ENCODE results near the gene CTCFL.
"Not testable (repeated sequence)": the region's sequence is repeated elsewhere in the genome, so short reads cannot be mapped to it uniquely, and the experiment has no call there.

The CTCFL gene

DNA sequence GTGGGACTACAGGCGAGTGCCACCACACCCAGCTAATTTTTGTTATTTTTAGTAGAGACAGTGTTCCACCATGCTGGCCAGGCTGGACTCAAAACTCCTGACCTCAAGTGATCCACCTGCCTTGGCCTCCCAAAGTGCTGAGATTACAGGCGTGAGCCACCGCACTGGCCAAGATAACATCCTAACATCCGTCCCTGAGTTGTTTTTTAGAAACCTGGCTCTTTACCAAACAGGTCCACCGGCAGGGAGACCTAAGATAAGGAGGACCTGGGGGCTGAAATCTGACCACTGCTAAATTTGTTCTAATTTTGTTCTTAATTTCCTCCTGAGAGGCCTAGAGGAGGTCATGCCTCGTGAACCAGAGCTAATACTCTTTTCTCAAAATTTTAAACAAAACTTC is 20.5 kb downstream of the CTCFL start:
- DNase-seq, result no peak

DNA sequence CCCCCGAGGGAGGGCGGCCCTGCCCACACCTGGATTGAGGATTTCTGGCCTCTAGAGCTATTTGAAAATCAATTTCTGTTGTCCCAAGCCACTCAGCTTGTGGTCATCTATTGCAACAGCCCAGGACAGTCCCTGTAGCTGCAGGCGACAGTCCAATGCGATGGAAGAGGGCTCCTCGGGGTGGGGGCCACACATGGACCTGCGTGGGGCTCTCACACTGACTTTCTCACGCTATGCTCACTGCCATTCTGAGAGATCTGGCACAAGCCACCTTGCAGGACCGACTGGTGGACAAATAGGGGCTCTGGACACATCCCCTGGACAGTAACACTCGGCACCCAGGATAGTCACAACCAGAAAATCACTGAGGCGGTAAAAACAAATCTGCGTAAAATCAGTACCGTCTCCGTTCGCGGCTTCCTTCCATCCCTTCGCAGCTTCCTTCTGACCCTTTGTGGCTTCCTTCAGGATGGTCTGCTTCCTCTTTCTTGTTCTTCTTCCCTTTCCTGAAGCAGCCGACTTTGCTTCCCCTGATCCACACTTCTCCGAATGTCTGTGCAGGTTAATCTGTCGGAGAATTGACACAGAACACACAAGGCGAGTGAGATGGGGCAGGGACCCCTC is 21.8 kb downstream of the CTCFL start:
- DNase-seq, result no peak

DNA sequence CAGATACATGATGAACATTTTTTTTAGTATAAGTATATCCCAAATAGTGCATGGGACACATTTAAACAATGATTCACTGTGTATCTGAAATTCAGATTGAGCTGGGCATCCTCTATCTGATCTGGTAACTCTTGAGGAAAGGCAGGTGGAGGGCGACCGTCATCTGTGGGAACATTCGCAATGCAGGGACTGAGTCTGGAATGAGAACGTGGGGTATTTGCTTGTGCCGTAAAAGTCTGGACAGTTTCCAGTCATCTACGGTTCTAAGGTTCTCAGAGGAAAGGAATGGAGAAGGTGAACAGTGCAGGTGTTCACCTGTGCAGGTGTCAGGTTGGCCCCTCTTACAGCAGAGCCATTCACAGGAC is 22.6 kb downstream of the CTCFL start:
- DNase-seq, result no peak

DNA sequence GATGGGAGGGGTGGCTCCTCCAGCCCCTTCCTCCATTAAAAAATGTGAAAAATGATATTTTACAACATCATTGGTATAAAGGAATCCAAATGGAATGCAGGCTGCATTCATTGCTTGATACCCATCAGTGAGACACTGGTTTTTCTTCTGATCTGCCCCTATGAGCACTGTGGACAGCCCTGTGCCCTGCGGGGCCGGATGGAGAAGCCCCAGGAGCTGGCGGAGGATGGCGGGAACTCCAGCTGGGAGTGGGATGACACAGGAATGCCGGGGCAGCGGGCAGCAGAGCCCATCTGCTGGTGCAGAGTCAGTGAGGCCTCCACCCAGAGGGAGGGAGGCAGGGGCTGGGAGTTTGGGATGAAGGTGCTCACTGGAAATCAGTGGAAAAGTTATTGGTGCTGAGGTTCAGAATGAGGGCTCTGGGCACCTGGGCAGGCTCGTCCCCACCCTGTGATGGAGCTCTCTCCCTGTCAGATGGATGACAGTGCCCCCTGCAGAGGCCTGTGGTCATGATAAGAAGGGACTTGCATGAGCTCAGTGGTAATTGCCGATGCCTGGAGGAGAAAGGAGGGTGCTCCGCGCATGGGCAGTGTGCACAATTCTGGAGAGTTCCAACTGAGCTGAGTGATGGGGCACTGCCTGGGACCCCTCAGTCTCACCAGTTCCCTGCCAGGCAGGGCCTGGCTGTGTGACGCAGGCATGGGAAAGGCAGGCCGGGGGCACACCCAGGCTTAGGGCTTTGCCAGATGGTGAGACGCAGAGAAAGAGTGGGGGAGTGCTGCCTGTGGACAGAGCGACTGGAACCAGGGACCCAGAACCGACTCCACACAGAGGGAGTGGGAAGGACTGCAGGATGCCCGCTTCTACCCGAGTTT is 23.2 kb downstream of the CTCFL start:
- no peak for DNase-seq

DNA sequence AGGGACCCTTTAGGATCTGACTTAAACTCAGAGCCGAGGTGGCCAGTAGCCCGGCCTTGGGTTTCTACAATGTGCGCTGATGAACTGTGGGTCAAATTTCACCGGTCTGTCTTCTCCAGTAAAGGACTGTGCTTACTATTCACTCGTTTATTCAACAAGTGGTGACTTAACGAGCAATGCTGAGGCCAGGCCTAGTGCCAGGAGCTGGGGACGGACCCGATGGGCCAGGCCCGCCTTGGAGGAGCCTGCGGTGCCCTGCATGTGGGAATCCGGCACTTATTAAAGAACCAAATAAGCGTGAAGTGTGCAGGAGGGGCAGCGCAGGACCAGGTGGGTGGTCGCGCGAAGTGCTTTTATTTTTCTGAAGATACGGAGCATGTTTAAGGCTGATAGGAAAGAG is 24.0 kb downstream of the CTCFL start:
- DNase-seq, result no peak

DNA sequence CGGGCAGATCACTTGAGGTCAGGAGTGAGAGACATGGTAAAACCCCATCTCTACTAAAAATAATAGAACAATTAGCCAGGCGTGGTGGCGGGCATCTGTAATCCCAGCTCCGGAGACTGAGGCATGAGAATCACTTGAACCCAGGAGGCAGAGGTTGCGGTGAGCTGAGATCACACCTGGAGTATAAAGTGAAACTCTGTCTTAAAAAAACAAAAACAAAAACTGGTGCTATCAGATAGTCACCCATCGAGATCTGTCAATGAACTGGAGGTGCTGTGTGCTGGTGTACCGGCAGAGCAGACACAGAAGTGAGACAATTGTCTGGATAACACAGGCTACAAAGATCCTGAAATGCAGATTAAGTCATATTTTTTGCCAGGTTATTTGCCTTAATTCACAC is 24.7 kb downstream of the CTCFL start:
- no peak for DNase-seq

DNA sequence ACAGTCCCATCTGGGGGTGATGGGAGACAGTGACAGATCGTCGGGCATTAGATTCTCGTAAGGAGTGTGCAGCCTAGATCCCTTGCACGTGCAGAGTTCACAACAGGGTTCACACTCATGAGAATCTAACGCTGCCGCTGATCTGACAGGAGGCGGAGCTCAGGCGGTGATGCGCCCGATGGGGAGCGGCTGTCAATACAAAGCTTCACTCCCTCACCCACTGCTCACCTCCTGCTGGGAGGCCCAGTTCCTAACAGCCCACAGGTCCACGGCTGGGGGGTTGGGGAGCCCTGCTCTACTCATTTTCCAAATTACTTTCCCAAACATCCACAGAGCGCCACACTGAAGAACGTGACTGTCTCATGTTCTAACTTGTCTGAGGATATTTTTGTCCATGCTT is 25.3 kb downstream of the CTCFL start:
- DNase-seq, result no peak

DNA sequence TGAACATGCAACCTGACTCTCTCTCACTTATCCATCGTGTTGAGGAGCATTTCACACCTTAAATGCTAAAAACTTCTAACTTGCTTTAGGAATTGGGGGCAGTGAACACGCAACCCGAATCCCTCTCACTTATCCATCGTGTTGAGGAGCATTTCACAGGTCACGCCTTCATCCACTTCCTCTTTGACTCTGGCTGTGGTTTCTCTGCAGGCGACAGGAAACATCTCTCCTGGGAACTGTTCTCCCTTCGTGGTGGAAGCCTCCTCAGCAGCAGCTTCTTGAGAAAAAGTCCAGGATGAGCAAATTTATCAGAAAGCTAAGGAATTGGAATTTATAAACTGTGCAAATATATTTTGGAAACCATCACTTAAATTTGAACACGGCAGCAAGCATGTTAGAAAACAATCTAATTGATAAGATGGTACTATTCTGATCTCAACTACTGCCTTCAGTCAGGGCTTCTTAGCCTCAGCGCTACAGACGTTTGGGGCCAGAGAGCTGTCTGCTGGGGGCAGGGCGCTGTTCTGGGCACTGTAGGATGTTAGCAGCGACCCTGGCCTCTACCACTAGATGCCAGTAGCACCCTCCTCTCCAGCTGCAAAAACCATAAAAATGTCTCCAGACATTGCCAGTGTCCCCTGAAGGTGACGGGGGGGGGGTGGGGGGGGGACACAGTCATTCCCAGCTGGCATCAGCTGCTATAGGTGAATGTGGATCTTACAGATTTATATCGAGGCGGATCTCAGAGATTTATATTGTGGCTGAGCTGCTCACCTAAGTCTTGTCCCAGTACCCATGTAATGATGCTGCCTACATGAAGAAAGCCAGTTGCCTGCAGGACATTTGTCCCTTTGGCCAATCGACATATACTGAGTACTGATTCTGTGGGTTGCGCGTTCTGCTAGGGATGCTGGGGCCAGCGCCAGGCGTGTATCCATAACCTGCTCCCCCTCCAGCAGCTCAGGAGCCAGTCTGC is 26.2 kb downstream of the CTCFL start:
- DNase-seq, result no peak

DNA sequence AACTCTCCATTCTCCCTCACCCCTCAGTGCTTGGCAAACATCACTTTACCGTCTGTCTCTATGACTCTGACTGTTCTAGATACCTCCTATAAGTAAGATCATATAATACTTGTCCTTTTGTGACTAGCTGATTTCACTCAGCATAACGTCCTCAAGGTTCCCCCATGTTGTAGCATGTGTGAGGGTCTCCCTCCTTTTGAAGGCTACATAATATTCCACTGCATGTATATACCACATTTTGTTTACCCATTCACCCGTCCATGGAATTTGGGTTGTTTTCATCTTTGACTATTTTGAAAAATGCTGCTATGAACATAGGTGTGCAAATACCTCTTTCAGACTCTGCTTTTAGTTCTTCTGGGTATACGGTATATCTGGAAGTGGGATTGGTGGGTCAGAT is 28.3 kb downstream of the CTCFL start:
- no peak for DNase-seq

DNA sequence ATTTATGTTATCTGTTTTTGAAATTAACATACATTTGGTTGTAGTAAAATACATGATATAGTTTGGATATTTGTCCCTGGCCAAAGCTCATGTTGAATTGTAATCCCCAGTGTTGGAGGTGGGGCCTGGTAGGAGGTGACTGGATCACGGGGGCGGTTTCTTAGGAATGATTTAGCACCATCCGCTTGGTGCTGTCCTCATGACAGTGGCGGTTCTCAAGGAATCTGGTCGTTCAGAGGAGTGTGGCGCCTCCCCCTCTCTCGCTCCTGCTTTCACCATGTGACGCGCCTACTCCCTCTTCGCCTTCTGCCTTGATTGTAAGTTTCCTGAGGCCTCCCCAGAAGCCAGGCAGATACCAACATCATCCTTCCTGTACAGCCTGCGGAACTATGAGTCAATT is 29.0 kb downstream of the CTCFL start:
- no peak for DNase-seq

DNA sequence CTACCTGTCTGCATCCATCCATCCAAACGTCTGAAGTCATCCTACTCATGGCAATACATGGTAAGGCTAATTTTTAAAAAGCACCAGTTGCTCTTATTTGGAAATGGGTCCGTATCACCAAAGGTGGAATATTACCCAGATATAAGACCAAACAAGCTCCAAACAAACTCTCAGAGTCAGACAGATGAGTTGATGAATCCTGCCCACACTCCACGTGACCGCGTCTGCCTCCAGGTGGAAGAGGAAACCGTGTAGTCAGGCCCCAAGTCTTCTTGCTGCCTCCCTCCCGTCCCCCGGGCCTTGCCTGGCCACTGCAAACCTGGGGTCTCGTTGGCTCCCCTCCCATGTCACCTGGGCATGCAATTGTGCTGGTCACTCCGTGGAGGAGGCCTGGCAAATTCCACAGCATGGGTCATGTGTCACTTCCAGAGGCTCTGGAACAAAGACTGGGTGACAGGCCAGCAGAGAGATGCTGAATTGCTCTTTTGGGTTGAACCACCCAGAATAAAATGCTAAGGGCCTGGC is 31.8 kb downstream of the CTCFL start:
- DNase-seq, result no peak

DNA sequence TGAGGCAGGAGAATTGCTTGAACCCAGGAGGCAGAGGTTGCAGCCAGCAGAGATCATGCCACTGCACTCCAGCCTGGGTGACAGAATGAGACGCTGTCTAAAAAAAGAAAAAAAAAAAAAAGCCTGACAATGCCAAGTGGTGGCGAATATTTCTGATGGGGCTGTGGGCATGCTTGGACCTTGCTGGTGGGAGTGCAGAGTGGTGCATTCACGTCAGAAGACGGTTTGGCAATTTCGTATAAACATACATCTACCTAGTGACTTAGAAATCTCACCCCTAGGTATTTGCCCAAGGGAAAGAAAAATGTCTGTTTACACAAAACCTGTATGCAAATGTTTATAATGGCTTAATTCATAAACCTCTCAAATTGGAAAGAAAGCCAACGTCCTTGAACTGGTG is 33.6 kb downstream of the CTCFL start:
- DNase-seq, result no peak

DNA sequence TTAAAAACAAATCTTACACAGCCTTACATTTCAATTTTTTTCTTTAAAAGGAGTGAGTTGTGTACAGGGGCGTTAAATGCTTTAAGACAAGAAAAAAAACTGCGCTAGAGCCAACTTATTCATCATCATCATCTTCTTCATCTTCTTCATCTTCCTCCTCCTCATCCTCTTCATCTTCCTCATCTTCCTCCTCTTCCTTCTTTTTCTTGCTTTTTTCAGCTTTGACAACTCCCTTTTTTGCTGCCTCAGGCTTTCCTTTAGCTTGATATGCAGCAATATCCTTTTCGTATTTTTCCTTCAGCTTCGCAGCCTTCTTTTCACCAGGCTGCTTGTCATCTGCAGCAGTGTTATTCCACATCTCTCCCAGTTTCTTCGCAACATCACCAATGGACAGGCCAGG is 36.7 kb downstream of the CTCFL start:
- DNase-seq, result not testable (repeated sequence)

DNA sequence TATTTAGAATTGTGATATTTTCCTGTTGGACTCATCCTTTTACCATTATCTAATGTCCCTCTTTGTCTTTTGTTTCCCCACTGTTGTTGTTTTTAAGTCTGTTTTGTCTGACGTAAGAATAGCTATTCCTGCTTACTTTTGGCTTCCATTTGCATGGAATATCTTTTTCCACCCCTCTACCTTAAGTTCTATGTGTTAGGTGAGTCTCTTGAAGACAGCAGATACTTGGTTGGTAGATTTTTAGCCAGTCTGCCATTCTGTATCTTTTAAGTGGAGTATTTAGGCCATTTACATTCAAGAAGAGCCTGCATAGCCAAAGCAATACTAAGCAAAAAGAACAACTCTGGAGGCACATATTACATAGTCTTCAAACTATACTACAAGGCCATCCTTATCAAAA is 39.2 kb downstream of the CTCFL start:
- DNase-seq, result no peak

DNA sequence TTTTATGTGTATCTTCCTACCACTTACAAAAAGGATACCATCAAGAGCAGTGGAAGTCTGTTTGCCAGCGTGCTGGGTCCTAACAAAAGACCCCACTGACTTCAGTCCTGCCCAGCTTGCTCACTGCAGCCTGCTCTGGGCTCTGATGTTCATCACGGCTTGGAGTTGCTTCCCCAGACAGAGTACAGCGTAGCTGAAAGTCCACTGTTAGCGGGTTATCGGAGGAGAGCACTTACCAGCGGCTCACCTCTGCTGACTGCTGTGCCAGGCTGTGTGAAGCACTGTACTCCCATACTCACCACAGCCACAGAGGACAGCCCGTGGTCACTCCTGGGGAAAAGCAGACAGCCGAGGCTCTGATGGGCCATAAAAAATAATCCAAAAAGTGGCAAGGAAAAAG is 40.2 kb downstream of the CTCFL start:
- no peak for DNase-seq

DNA sequence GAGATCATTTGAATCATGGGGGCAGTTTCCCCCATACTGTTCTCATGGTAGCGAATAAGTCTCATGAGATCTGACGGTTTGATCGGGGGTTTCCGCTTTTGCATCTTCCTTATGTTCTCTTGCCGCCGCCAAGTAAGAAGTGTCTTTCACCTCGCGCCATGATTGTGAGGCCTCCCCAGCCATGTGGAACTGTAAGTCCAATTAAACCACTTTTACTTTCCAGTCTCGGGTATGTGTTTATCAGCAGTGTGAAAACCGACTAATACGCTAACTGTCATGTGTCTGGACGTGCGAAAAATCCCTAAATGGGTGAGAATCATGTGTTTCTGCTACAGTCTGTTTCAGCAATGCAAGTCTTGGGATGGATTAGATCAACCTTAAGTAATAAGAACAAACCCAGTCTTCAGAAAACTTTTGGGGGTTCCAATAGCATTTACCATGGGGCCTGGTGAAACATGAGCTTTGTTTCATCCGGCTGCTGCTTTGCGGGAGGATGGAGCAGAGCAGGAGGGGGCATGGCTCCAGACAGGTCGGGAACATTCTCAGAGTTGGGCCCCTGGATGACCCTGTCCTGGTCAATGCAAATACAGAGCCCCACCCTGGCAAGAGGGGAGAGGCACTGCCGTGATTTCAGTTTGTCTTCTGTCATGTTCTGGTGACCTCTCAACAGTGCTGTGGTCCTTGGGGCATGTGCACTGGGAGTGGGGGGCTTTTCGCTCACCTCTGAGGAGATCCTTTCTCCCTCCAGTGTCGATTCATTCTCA is 41.5 kb downstream of the CTCFL start:
- no peak for DNase-seq

DNA sequence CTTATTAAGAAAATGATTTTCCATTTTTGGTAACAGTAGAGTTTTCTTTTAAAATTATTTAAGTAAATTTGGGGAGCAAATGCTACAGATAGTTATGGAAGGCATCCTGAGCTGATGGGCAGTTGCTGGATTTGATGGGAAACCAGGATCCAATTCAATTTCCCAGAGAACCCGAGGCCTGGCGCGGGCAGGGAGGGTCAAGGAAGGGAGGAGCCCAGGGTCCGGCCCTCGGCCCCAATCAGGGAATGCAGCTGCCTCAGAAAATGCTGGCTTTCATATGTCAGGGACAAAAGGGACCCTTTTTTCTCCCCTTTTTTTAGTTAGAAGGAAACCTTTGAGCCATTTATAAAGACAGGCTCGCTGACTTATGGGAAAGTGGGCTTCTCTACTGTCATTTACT is 42.1 kb downstream of the CTCFL start:
- no peak for DNase-seq

DNA sequence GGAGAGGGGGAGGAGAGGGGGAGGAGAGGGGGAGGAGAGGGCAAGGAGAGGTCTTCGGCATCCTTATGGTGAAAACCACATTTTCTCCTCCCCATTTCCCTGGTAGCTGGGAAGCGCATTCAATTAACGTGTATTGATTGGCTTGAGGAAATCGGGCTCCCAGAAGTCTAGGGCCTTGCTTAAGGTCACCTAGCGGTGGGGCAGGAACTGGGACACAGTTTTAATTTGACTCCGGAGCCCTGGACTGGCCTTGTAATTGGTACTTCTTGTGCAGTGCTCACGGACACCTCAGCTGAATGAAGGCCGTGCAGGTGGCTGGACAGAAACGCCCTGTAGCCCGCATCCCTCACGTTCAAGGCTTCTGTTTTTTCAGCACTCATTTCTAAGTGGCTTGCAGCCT is 42.8 kb downstream of the CTCFL start:
- no peak for DNase-seq

DNA sequence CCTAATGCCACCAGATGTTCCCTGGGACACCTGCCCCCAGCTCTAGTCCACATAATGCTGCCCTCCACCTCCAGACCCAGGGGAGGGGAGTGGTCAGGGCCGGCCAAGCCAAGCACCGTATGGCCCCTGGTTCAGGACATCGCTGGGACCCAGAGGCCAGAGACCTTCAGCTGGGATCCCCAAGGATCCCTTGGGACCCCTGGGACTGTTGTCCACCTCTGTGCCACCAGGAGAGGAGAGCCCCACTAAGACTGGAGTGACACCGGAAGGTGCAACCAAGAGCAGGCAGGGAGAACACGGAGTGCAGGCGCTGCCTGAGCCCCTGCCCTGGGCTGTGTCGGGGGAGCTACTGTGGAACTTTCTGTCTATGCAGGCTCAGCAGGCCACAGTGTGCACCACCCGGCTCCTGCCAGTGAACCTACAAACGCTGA is 43.6 kb downstream of the CTCFL start:
- DNase-seq, result no peak

DNA sequence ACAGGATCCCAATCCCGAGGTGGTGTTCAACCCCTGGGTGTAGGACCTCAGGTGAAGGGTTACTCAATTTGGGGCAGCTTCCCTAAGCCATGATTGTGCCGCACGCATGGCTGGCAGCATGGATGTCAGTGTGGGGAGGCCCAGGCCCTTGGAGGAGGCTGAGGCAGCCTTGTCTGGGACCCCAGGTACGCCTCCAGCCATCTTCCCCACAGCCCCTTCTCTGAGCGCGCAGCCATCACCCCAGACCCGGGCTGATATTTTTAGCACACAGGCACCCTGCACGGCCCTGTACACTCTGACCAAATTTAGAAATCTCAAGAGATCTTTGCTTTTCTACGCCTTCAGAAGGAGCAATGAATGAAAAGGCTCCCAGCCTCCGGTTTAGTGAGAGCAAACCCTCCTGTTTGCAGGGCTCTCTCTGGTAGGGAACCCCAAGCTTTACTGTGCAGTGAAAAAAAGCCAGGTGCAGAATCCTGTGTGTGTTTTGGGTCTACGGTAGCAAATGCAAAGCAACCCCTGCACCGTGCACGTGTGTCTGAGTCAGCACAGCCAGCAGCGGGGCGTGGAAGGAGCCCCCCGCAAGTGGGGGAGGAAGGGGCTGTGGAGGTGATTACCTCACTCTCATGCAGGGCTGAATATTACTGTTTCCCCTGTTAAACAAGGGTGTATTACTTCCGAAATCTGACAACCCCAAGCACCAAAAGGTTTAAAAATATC is 44.3 kb downstream of the CTCFL start:
- DNase-seq, result no peak

DNA sequence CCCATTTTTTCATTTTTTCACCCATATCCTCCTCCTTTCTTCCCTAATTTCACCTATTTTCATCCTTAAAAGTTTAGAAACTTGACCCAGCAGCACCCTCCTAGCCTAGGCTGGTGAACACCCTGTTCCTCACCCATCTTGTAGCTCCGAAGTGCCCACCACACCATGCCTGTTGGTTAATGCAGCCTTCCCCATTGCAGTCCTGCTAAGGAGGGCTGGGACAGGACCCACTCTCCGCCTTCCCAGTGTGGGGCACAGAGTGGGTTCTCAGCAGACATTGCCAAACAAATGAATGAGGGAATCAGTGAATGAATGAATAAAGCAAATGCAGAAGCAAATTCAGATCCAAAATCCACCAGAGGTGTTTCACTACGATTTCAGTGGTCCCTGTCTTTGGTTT is 45.7 kb downstream of the CTCFL start:
- DNase-seq, result no peak

DNA sequence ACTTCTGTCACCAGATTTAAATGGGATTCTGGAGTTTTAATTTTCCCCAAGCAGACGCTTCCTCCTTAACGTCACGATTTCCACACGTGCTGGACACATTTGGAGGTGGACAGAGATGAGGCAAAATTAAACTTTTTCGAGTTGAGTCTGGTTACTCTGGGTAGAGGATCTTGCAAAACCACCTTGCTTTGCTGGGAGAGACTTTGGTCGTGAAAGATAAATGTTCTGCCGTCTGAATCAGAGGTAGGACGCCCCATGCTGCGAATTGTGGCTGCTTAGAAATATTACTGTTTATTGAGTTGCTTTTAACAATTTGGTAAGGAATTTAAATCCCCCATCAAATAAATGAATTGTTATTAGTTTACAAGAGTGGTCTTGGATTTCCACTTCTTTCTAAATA is 46.8 kb downstream of the CTCFL start:
- DNase-seq, result no peak
